ENCODE data around the gene STX17.

STX17 gene

DNA sequence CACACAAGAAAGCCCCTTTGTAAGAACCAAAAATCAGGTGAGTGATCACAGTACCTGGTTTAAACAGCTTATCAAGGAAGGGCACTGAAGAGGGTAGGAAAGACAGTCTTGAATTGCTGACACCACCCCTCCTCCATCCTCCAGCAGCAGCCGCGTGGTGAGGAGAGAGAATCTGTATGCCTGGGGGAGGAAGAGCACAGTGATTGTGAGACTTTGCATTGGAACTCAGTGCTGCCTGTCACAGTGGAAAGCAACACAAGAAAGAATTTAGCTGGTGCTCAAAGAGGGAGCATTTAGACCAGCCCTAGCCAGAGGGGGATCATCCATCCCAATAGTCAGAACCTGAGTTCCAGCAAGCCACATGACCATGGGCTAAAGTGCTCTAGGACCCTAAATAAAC, 11.6 kb upstream of the STX17 start:
- TF ChIP-seq, protein P1, sequence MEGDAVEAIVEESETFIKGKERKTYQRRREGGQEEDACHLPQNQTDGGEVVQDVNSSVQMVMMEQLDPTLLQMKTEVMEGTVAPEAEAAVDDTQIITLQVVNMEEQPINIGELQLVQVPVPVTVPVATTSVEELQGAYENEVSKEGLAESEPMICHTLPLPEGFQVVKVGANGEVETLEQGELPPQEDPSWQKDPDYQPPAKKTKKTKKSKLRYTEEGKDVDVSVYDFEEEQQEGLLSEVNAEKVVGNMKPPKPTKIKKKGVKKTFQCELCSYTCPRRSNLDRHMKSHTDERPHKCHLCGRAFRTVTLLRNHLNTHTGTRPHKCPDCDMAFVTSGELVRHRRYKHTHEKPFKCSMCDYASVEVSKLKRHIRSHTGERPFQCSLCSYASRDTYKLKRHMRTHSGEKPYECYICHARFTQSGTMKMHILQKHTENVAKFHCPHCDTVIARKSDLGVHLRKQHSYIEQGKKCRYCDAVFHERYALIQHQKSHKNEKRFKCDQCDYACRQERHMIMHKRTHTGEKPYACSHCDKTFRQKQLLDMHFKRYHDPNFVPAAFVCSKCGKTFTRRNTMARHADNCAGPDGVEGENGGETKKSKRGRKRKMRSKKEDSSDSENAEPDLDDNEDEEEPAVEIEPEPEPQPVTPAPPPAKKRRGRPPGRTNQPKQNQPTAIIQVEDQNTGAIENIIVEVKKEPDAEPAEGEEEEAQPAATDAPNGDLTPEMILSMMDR (IDR thresholded peaks at IDR 0.05; ENCODE audit: insufficient read depth, low read length, poor library complexity, severe bottlenecking) = no peak
- no peaks in the 10 kb centered on the region for H3K27me3 ChIP-seq (replicated peaks; ENCODE audit: control insufficient read depth, insufficient read depth, low read length)
- no peak for DNase-seq (ENCODE audit: extremely low read depth, insufficient read length)
- H3K36me3 ChIP-seq (ENCODE audit: control insufficient read depth, insufficient read depth, low read length) = no peaks in the 10 kb centered on the region
- H3K4me3 ChIP-seq (replicated peaks; ENCODE audit: low read depth, low read length) = no peak overlapping the region

DNA sequence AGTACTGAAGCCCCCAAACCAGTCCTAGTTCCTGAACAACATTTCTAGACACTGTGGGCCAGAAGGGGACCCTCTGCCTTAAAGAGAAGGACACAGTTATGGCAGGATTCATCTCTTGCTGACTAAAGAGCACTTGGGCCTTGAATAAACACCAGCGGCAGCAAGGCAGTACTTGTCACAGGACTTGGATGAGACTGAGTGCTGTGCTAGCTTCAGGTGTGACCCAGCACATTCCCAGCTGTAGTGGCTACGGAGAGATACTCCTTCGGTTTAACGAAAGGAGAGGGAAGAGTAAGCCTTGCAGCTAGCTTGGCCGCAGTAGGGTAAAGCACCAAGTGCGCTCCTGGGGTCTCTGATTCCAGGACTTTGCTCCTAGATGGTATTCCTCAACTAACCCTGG, 10.9 kb upstream of the STX17 start:
- TF ChIP-seq, protein P1 (IDR thresholded peaks at IDR 0.05; ENCODE audit: insufficient read depth, low read length, poor library complexity, severe bottlenecking) = no peak
- H3K36me3 ChIP-seq (ENCODE audit: control insufficient read depth, insufficient read depth, low read length) = no peaks in the 10 kb centered on the region
- DNase-seq (ENCODE audit: extremely low read depth, insufficient read length) = no peak

DNA sequence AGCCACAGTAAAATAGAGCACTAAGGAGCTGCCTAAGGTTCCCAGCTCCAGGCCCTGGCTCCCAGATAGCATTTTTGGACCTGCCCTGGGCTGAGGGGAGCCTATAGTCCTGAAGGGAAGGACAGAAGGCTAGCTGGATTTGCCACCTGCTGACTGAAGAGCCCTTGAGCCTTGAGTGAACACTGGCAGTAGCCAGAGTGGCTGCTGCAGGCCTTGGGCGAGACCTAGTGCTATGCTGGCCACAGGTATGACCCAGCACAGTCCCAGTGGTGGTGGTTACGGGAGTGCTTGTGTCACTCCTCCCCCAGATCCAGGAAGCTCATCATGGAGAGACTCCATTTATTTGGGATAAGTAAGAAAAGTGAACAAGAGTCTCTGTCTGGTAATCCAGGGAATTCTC, 10.3 kb upstream of the STX17 start:
- TF ChIP-seq, protein P1 (IDR thresholded peaks at IDR 0.05; ENCODE audit: insufficient read depth, low read length, poor library complexity, severe bottlenecking) = no peak
- Histone ChIP-seq H3K27me3 (replicated peaks; ENCODE audit: control insufficient read depth, insufficient read depth, low read length) (no peaks in the 10 kb centered on the region), H3K36me3 (ENCODE audit: control insufficient read depth, insufficient read depth, low read length) (no peaks in the 10 kb centered on the region), H3K4me3 (replicated peaks; ENCODE audit: low read depth, low read length) (no peak overlapping the region)
- DNase-seq (ENCODE audit: extremely low read depth, insufficient read length) = no peak

More for the DNA sequence above, 10.9 kb upstream of the STX17 start:
- no peak overlapping the region for H3K4me3 ChIP-seq (replicated peaks; ENCODE audit: low read depth, low read length)
- no peaks in the 10 kb centered on the region for H3K27me3 ChIP-seq (replicated peaks; ENCODE audit: control insufficient read depth, insufficient read depth, low read length)

DNA sequence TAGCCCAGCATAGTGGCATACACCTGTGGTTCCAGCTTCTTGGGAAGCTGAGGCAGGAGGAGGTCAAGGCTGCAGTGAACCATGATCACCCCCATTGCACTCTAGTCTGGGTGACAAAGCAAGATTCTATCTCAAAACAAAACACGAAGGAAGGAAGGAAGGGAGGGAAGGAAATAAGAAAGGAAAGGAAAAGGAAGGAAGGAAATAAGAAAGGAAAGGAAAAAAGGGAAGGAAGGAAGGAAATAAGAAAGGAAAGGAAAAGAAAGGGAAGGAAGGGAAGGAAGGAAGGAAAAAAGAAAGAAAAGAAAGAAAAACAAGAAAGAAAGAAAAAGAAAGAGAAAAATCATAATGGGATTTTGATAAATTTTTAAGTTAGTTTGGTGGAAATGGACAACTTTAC, 3.1 kb upstream of the STX17 start:
- no peak for DNase-seq (ENCODE audit: extremely low read depth, insufficient read length)
- H3K36me3 ChIP-seq (ENCODE audit: control insufficient read depth, insufficient read depth, low read length) = no peaks in the 10 kb centered on the region
- TF ChIP-seq, protein P1 (IDR thresholded peaks at IDR 0.05; ENCODE audit: insufficient read depth, low read length, poor library complexity, severe bottlenecking) = no peak

DNA sequence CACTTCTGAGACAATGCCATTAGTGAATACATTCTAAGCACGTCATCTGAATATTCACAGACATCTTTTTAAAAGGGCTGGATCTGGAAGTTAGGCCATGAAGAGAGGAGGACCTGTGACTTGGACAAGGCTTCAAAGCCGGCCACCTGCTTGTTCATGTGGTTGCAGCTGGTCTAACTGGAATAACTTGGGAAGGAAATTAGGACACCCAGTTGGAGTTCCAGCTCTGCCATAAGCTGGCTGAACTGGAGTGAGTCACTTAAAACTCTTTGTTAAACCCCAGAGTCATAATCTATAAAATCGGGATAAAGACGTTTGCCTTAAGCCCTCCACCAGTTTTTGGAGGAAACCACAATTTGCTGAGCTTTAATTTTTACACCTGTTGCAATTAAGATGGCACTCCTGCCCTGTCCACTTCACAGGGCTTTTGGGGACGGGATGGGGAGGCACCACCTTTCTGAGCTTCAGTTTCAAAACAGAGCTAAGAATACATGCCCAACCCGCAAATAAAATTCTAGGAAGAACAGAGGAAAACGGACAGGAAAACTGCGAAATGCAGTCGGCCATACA, 536 bp upstream of the STX17 start:
- H3K4me3 ChIP-seq (replicated peaks; ENCODE audit: low read depth, low read length) = peak overlapping the region; percentile 55
- TF ChIP-seq, protein P1 (IDR thresholded peaks at IDR 0.05; ENCODE audit: insufficient read depth, low read length, poor library complexity, severe bottlenecking) = no peak
- DNase-seq (ENCODE audit: extremely low read depth, insufficient read length) = no peak
- no peaks in the 10 kb centered on the region for H3K36me3 ChIP-seq (ENCODE audit: control insufficient read depth, insufficient read depth, low read length)
- H3K27me3 ChIP-seq (replicated peaks; ENCODE audit: control insufficient read depth, insufficient read depth, low read length) = no peaks in the 10 kb centered on the region

More for the DNA sequence above, 3.1 kb upstream of the STX17 start:
- no peaks in the 10 kb centered on the region for H3K27me3 ChIP-seq (replicated peaks; ENCODE audit: control insufficient read depth, insufficient read depth, low read length)
- no peak overlapping the region for H3K4me3 ChIP-seq (replicated peaks; ENCODE audit: low read depth, low read length)

DNA sequence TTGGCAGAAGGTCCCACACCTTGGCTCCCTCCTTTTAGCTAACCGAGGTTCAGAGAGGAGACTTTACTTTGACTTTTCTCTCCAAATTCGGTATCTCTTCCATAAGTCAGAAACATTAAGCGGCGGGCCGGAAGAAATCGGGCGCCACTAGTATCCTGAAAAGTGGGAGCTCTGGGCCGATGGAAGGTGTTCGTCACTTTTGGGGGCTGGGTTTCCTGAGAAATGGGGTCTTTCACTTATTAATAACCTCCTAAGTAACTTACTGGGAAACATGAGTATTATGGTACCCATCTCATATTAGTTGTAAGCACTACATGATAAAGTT, 716 bp downstream of the STX17 start:
- H3K27me3 ChIP-seq (replicated peaks; ENCODE audit: control insufficient read depth, insufficient read depth, low read length) = no peaks in the 10 kb centered on the region
- no peaks in the 10 kb centered on the region; the same call in 1 of the 2 replicates for H3K36me3 ChIP-seq (ENCODE audit: control insufficient read depth, insufficient read depth, low read length)
- no peak for DNase-seq (ENCODE audit: extremely low read depth, insufficient read length)
- TF ChIP-seq, protein P1 (IDR thresholded peaks at IDR 0.05; ENCODE audit: insufficient read depth, low read length, poor library complexity, severe bottlenecking) = no peak
- peak overlapping the region; percentile 85 for H3K4me3 ChIP-seq (replicated peaks; ENCODE audit: low read depth, low read length)

Measured in GM06990 (cell line).